Hematopoietic multipotent progenitor cell (in vitro differentiated cells): ENCODE measurements around the gene PACRGL. TPM values are rescaled to one million over a fixed set of nuclear protein-coding genes. Genes with fewer than 3 reads are reported as not detected.

Source experiments
- DNase-seq, 3 donors: peaks; one replicate each; pipeline ENCODE4 v3.0.0-alpha.2; 2011 to 2015; ENCODE audit warnings: low read depth in 2 of 3, low spot score in 2 of 3
- total RNA-seq: library from RNA; depleted of rRNA; stranded (reverse); fragments of >200 nt; gene quantifications from one replicate; pipeline ENCODE4 v1.2.3, GENCODE V29; 2012

Gene PACRGL
- 12.7 TPM for total RNA-seq

DNA sequence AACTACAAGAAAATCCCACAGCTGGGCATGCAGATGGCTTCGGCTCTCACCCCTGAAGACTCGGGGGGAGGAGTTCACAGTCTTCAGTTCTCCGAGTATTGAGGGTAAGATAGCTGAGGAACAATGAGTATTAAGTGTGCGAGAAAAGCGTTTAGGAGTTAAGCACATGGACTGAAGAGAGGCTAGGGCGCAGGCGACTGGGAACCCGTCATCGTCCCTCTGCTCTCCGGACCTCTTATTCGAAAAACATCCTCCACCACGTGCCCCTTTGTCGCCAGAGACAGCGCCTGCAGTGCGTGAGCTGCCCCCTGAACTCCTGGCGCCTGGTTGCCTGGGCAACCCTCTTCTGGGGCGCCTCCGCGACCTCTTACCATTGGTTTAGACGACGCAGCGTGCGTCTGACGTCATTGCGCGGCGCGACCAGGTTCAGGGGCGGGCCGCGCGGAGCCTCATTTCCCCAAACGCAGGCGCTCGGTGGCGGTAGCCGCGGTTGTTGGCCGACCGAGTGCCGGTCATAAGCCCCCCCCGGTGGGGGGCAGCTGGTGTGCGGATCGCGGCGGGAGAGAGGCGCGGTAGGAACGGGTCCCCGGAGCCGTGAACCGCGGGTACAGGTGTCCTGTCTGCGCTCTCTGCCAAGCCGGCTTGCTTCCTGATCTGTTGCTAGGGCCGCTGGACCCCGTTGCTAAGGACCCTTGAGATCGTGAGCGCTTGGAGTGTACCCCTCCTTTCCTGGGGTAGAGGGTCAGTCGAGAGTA lies at the start of gene PACRGL:
TSS of gene PACRGL (plus strand) at position 452 of the 755 bp plus-strand sequence. CDS start 4,024 bp downstream, outside the sequence.
- DNase-seq, result peak; percentile 87 to 98 (median 97)

DNA sequence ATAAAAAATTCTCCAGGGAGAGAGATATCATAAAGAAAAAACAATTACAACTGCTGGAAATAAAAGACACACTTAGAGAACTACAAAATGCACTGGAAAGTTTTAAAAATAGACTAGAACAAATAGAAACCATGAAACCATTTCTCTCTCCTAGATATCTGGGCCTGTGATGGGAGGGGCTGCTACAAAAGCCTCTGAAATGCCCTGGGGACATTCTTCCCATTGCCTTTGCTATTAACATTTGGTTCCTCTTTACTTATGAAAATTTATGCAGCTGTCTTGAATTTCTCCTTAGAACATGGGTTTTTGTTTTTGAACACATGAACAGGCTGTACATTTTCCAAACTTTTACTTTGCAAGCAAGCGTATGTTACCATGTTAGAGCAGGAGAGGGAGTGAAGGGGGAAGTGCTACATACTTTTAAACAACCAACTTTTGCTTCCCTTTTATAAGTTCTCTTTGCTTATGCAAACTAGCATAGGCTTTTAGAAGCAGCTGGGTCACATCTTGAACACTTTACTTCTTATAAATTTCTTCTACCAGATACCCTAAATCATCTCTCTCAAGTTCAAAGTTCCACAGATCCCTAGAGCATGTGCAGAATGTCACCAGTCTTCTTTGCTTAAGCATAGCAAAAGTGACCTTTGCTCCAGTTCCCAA lies 47.9 kb upstream of the PACRGL start:
- no peak for DNase-seq

DNA sequence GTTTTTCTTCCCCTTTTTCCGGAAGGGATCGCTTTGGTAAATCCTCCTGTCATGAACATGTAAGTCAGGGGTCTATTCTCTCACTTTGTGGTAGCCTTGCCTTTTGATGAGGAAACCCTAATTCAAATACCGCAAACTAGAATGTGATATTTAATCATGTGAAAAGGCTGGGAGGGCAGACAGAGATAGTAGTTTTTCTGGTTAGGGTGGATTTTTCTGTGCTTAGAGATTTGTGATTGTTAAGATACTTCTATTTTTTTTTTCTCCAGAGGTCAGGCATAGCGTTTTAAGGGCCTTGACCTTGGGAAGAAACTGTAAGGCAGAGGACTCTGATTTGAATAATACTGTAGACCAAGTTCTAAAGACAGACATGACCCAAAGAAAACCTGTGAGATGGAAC lies 41.8 kb upstream of the PACRGL start:
- no peak for DNase-seq

DNA sequence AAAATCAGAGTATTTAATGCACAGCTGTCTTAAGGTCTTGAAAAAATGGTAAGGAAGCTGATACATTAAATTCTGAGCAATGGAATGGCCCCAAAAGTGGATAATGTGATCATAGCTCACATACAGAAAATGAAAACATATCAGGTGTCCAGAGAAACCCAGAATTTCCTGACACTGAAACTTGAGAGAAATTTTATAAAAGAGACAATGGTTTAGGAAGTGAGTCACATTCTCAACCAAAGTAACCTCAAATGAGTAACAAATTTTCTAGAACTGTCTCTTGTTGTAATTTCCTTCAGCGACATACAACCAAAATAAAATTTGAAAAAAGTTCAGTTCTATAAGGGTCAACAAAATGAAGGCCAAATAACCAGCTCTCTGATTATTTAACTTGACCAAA lies 37.4 kb upstream of the PACRGL start:
- no peak for DNase-seq

DNA sequence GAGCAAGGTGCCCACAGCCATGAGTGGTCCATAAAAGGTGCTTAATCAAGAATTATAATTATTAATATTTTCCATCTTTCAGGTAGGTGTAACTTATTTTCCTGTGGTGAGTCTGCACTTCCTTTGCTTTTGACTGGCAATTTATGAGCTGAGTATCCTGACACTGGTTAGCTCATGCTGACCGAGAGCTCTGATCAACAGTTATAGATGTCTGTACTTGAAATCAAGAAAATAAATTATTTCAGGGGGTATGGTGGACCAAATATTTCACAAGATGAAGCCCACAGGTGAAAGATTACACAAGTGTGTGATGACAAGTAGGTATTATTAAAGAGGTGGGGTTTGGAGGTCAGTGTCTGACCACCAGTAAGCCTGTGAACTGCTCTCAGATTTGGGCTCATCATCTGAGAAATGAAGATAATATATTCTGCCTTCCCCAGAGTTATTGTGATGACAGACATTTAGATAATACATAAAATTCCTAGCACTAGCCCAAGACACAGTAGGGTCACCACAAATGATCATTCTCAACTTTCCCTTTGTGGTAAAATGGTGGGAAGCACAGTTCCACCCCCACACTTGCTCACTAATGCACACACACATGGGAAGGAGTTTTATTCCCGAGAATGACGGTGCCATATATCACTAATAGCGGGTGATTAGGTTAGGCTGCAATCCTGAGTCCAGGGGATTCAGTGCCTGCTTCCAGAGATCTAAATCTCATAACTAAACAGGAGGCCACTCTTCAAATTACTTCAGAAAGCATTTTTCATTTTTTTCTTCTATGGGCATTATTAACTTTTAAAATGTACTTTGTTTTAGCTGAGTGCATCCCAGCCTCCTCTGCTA lies 34.0 kb upstream of the PACRGL start:
- no peak for DNase-seq

DNA sequence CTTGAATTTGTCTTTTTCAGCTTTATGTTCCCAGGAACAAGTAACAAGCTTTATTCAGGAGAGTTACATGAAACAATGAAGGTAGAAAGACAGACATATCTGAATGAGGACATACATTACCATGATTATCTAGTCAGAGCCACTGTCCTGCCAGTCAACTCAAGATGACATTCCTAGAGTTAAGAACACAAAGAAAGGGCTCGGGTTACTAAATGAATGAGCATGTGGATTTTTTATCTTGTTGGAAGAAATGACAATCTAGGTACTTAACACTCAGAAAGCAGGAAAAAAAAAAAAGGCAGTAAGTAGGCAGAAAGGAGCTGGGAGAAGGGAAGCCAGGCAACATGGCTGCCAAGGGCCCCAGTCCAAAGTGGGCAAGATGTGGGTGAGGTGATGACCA lies 28.0 kb upstream of the PACRGL start:
- DNase-seq, result no peak

DNA sequence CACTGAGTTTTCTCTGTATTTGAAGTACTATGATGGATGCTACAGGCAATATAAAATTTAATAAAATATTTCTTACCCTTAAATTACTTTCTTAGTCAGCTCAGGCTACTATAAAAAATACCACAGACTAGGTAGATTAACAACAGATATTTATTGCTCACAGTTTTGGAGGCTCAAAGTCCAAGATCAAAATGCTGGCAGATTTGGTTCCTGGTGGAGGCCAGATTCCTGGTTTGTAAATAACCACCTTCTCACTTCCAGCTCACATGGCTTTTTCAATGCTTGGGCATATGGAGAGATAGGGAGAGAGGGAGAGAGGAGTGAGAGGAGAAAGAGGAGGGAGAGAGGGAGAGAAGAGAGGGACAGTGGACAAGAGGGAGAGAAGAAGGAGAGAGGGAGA lies 24.5 kb upstream of the PACRGL start:
- DNase-seq, result no peak

DNA sequence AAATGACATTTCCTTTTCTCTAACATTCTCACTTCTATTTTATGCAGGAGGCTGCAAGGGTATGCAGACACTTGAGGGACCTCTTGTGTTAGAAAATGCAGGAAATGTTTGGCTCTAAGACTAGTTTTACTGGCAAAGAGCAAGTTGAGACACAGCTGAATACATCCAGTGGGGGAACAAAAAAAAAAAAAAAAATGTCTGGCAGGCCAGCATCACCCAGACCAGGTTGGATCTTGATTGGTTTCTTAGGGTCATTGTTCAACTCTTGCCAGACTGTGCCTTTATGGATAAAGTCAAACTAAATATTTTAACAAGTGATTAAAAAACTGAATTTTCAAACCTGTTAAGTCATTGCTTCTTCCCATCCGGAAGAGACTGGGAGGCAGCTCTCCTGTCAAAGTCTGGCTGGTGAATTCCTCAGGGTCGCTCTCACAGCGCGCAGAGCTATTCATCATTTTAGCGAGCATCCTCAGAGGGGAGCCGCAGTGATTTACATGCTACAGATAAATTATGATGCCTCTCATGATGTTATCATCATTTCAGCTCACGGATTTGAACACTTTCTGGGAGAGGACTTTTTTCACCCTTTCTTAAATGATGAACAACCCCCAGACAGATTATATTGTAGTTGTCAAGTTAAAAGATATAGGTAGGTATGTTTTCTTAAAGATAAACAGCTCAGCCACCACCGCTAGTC lies 23.6 kb upstream of the PACRGL start:
- DNase-seq, result no peak

DNA sequence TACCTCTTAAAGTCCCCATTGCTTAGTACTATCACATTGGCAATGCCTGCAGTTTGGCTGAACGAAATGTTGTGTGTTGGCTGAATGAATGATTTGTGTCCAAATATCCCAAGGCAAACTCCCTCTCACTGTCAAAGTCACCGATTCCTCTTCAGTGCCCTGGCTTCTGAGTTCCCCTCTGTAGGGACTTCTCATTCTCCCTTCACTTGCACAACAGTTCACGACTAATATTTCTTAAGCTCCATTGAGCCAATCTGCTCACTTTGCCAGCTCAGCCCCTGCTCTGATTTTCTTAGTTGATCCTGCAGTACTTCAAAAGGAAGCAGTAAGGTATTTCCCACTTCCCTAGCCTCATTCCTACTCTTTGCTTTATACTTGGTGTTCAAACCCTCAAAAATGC lies 21.9 kb upstream of the PACRGL start:
- no peak for DNase-seq

DNA sequence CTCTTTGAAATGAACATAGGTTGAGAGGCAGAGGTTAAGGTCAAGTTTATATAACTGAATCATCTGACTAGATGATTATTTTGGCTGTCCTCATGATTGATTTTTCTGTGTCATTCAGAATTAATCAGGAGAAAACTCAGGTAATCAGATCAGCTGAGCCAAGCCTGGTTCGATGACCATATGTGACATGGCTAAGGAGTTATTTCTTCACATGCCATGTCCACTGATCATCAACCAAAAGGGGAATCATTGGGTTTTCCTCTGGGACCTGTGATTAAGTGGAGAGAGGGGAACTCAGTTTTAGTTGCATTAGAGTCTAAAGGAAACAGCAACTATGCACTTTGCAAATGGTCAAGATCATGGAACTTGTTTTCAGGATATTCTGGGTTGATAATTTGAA lies 20.3 kb upstream of the PACRGL start:
- DNase-seq, result no peak

DNA sequence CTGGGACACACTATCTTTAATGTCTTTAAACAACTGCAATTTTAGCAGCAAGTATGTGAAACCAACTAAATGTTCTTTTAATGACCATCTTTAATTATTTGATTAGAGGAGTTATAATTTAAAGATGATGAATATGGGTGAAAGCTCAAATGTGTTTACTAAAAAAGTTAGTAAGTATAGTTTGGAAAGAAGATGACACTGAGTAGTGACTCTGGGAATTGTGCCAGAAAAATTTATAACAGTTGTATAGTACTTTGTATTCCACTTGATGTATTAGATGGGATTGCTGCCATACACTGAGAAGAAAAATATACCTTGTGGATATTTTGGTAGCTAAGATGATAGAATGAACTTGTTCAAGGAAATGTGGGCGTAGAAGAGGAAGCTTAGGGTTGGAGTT lies 19.5 kb upstream of the PACRGL start:
- DNase-seq, result no peak

DNA sequence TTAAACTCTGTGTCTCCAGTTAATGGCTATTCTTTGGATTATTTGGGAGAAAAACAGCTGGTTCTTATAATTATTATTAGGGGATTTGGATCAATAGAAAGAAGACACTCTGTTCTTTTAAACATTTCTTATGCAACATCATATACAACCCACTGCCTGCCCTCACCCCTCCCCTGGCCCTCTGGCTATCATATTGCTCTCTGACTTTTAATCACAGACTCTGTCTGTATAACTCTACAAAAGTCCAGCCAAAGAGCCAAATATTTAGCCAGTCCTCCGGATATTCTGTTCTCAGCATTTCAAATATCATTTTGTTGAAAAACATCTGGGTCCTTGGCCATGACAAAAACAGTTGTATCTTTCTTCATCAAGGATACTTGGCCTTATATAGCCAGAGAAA lies 19.0 kb upstream of the PACRGL start:
- DNase-seq, result no peak

DNA sequence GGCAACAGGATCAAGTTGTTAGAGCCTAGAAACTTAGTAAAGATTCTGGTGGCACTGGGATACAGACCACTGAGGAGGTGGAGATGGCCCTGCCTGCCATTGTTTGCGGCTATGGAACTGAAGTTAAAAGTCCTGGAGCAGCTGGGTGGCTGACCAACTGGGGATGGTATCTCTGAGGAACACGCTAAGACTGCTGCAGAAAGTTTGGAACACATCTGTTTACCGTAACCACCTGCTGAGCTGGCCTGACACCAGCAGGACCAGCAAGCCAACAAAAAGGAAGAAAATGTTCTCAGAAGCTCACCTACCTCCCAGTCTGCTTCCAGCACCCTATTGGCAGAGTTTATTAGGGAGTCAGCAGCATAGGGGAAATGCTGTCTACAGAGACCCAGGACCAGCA lies 17.4 kb upstream of the PACRGL start:
- no peak for DNase-seq

DNA sequence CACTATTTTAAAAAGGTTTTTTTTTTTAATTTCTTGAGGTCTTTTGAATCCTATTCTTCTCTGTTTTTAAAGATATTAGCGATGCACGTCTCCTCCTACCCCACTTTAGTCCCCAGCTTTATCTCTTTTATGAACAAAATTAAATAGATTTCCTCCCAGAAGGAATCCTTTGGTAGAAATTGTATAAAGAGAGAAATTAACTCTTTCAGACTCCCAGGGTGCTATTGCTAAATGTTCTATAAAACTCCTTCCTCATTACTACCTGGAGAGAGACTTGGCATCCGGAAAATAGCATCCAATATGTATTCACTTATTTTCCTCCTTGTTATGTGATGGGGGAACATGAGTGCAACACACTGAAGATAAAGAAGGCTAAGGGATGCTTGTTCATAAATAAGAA lies 16.5 kb upstream of the PACRGL start:
- no peak for DNase-seq

DNA sequence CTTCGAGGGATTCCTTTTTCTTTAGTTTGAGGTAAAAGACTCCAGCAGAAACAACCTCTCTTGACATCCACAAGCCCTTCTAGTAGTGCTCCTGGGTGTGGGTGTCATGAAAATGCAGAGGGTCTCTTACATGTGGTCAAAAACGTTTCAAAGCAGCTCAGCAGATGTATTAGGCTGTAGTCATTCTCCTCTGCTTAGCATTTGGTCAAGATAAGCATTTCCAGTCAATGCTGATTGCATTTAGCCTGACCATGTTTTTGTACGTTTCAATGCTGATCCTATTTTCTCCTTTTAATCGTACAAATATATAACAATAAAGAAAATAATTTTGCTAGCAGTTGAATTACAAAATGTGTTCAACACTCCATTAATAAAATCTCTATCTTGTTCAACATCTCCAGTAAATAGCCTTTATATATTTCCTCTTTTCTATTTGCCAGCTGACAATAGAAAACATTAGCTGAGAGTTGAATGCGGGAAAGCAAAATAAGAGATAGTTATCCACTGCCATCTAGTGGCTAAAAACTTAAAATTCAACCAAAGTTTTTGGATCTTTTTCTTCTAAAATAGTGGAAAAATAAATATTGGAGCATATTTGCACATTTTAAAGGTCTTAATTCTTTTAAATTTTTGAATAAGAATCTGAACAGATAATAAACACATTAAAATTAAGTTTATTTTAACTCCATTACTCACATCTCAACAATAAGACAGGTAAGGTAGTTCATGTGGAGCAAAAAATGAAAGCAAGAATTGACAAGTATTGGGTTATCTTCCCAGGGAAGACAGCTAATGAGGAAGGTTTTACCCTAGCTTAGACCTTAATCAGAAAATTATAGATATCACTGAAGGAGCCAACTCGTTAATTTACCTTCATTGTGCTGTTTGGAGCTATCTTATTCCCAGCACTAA lies 15.2 kb upstream of the PACRGL start:
- DNase-seq, result peak in 2 of 3 donors; percentile 25 to 62

DNA sequence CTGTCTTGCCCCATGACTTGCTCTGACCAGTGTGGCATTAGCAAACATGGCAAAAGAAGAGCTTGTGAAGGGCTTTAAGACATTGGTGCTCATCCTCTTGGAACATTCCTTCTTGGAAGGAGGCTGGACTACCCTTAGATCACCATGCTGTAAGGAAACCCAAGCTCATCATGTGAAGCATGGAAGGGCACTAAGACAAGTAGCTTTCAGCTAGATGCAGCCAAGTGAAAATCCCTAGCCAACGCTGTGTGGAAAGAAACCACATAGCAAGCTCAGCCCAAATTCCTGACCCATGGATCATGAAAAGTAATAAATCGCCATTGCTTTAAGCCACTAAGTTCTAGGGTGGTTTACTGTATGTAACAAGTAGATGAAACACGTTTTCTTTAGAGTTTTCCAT lies 12.4 kb upstream of the PACRGL start:
- DNase-seq, result no peak

DNA sequence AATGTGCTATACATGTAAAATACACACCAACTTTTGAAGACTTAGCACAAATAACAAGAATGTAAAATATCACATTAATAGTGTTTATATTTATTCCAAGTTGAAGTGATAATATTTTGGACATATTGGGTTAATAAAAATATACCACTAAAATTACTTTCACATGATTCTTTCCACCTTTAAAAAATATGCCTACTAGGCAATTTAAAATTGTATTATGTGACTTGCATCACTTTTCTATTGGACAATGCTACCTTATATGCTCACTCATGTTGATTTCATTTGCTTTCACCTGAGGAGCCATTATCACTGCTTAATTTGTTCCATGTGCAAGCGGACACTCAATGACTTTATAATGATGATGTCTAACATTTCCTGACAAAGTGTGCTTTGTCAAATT lies 3.4 kb upstream of the PACRGL start:
- no peak for DNase-seq

DNA sequence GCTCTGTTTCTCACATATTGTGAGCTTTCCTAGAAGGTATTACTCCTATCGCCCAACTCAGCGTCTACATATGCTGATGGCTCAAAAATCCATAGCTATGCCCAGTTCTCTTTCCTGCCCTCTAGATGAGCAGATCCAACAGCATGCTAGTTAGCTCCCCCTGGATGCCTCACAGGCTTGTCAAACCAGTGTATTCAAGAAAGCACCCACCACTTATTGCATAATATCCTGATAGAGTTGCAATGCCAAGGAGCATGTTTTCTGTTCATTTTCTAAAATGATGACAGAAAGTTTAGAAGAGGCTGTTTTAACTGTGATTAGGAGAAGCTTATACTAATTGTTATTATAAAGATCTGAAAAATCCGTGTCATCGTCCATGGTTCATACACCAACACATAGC lies 1.9 kb upstream of the PACRGL start:
- DNase-seq, result no peak

DNA sequence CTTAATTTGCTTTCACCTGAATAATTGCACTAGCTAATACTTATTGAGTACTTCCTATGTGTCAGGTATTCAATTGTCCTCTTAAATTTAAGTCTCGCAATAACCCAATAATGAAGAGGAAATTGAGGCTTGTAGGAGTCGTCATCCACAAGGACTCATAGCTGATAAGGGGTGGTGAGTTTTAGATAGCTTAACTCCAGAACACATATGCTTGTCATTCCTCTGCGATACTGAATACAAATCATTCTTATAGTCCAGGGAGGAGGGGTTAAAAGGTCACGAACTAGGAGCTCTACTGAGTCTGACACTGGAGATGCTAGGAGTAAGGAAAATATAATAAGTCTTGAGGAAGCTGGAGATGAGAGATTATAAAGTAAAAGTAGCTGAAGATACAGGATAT lies 1.4 kb upstream of the PACRGL start:
- no peak for DNase-seq

DNA sequence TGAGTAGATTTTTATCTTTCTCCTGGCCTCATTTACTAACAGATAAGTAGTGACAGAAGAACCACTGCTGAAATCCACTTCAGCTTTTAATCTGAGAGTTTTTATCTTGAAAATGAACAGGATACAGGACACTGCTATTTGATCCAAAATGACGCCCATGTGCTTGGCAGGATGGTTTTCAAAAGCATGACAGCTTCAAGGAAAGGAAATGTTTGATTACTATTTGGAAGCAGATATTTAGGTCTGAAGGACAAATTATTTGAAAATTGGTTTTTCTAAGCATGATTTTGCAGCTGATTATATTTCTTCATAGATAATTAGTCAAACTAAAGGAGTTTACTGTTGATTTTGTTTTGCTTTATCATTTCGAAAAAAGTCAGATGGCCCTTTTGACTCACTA lies 11.1 kb downstream of the PACRGL start:
- DNase-seq, result no peak
